Measurements from ENCODE around the gene MRPS21.
A peak's percentile ranks its signal among the peaks of the same experiment; 100 is the strongest.

GRCh38 chr1:150293433-150294253 lies at the start of gene MRPS21:
- TF ChIP-seq CTCF (IDR thresholded peaks at IDR 0.05 in 4 of 5, conservative IDR thresholded peaks at IDR 0.05 in 1 of 5), result no peak
- peak; percentile 40 to 78 for TF ChIP-seq POLR2A (IDR thresholded peaks at IDR 0.05)

Data from gastrocnemius medialis (tissue), 4 donors.